Activated T-helper 1 cell treated with Interleukin-2 at 50 U/mL for 16 hours (primary cell): ENCODE data around the gene SFI1.
"Not testable (repeated sequence)": the region's sequence is repeated elsewhere in the genome, so short reads cannot be mapped to it uniquely, and the experiment has no call there.

Experiments
- DNase-seq: peaks from one replicate; pipeline ENCODE4 v3.0.0-alpha.2; 2020; ENCODE audit warnings: low read depth

The SFI1 gene

GRCh38 chr22:31496007-31496734 is at the start of gene SFI1:
Gene SFI1 (plus strand): TSS chr22:31496536. CDS start chr22:31508285, 11,749 bp downstream.
- peak; percentile 94 for DNase-seq

- no peak for DNase-seq
Observed at GRCh38 chr22:31446767-31447166, 49.6 kb upstream of the SFI1 start.

GRCh38 chr22:31447337-31447736 is 49.0 kb upstream of the SFI1 start:
- no peak for DNase-seq

- DNase-seq = no peak
Observed at GRCh38 chr22:31448382-31448781, 48.0 kb upstream of the SFI1 start.

- DNase-seq = no peak
Observed at GRCh38 chr22:31449506-31449905, 46.8 kb upstream of the SFI1 start.

GRCh38 chr22:31451709-31452571 is 44.4 kb upstream of the SFI1 start:
- DNase-seq = no peak

- DNase-seq = no peak
Observed at GRCh38 chr22:31461699-31462098, 34.6 kb upstream of the SFI1 start.

- no peak for DNase-seq
Observed at GRCh38 chr22:31465307-31465706, 31.0 kb upstream of the SFI1 start.

GRCh38 chr22:31474743-31475142 is 21.6 kb upstream of the SFI1 start:
- DNase-seq = no peak

- no peak for DNase-seq
Observed at GRCh38 chr22:31475800-31476199, 20.5 kb upstream of the SFI1 start.

- no peak for DNase-seq
Observed at GRCh38 chr22:31477329-31477728, 19.0 kb upstream of the SFI1 start.

- DNase-seq = no peak
Observed at GRCh38 chr22:31481129-31481528, 15.2 kb upstream of the SFI1 start.

- DNase-seq = not testable (repeated sequence)
Observed at GRCh38 chr22:31482470-31482869, 13.9 kb upstream of the SFI1 start.

GRCh38 chr22:31486369-31486768 is 10.0 kb upstream of the SFI1 start:
- not testable (repeated sequence) for DNase-seq

GRCh38 chr22:31486951-31487350 is 9.4 kb upstream of the SFI1 start:
- DNase-seq = no peak

- no peak for DNase-seq
Observed at GRCh38 chr22:31488346-31488883, 7.9 kb upstream of the SFI1 start.

GRCh38 chr22:31488988-31489617 is 7.2 kb upstream of the SFI1 start:
- DNase-seq = peak; percentile 5

GRCh38 chr22:31489632-31490495 is 6.5 kb upstream of the SFI1 start, which contains the start of gene EIF4ENIF1:
Gene EIF4ENIF1 (minus strand): TSS chr22:31489842. CDS start chr22:31488718, 1,124 bp downstream.
- peak; percentile 77 for DNase-seq

- DNase-seq = peak; percentile 27
Observed at GRCh38 chr22:31490496-31490925, 5.8 kb upstream of the SFI1 start.

GRCh38 chr22:31491218-31491962 is 4.9 kb upstream of the SFI1 start:
- no peak for DNase-seq

GRCh38 chr22:31492151-31492550 is 4.2 kb upstream of the SFI1 start:
- no peak for DNase-seq
